Trophoblast cell (in vitro differentiated cells and primary cell): Measurements from ENCODE around the gene PDC.
"Not testable (repeated sequence)": the region's sequence is repeated elsewhere in the genome, so short reads cannot be mapped to it uniquely, and the experiment has no call there.

ENCODE experiments used
- DNase-seq, 2 donors: peaks; one replicate each; pipeline ENCODE4 v3.0.0-alpha.2; 2016
- H2AFZ ChIP-seq: 2 replicates; pipeline ENCODE4 v1.6.1; 2013; ENCODE audit warnings: low read length, moderate library complexity, mild to moderate bottlenecking; ENCODE audit not compliant: insufficient read depth, poor library complexity
- H2AK5ac ChIP-seq: 2 replicates; pipeline ENCODE4 v1.6.1; 2013; ENCODE audit warnings: mild to moderate bottlenecking, low read length
- H2BK120ac ChIP-seq: 2 replicates; pipeline ENCODE4 v1.6.1; 2013; ENCODE audit warnings: low read length, mild to moderate bottlenecking, moderate library complexity; ENCODE audit not compliant: insufficient read depth, poor library complexity
- H2BK12ac ChIP-seq: 2 replicates; pipeline ENCODE4 v1.6.1; 2013; ENCODE audit warnings: mild to moderate bottlenecking, low read length, moderate library complexity
- H2BK5ac ChIP-seq: 2 replicates; pipeline ENCODE4 v1.6.1; 2013; ENCODE audit warnings: low read length, low read depth, moderate library complexity, mild to moderate bottlenecking; ENCODE audit not compliant: poor library complexity
- H3K14ac ChIP-seq: 2 replicates; pipeline ENCODE4 v1.6.1; 2013; ENCODE audit warnings: mild to moderate bottlenecking, low read length
- H3K18ac ChIP-seq: 2 replicates; pipeline ENCODE4 v1.6.1; 2013; ENCODE audit warnings: mild to moderate bottlenecking, low read length
- H3K23ac ChIP-seq: 2 replicates; pipeline ENCODE4 v1.6.1; 2013; ENCODE audit warnings: low read length
- H3K27ac ChIP-seq: 2 replicates; pipeline ENCODE4 v1.5.1; 2013; ENCODE audit warnings: low read depth, mild to moderate bottlenecking, inconsistent platforms, low read length, moderate library complexity
- H3K27me3 ChIP-seq: 2 replicates; pipeline ENCODE4 v1.6.1; 2013; ENCODE audit warnings: inconsistent platforms, mild to moderate bottlenecking, low read length, moderate library complexity; ENCODE audit not compliant: insufficient read depth
- H3K36me3 ChIP-seq, 2 experiments: 1 replicate in 1 of 2; 2 replicates in 1 of 2; pipeline ENCODE4 v1.6.1; 2013; ENCODE audit warnings: low read length in 2 of 2, mild to moderate bottlenecking in 2 of 2, moderate library complexity in 1 of 2; ENCODE audit not compliant: insufficient read depth in 2 of 2, control insufficient read depth in 1 of 2
- H3K4ac ChIP-seq: 2 replicates; pipeline ENCODE4 v1.6.1; 2013; ENCODE audit warnings: low read depth, mild to moderate bottlenecking, low read length, moderate library complexity
- H3K4me1 ChIP-seq, 2 experiments: 1 replicate in 1 of 2; 2 replicates in 1 of 2; pipeline ENCODE4 v1.6.1; 2013; ENCODE audit warnings: low read length in 2 of 2, mild to moderate bottlenecking in 2 of 2, moderate library complexity in 1 of 2; ENCODE audit not compliant: insufficient read depth in 2 of 2, control insufficient read depth in 1 of 2
- H3K4me2 ChIP-seq: 2 replicates; pipeline ENCODE4 v1.6.1; 2013; ENCODE audit warnings: inconsistent platforms, mild to moderate bottlenecking, low read length, moderate library complexity
- H3K4me3 ChIP-seq: 2 replicates; pipeline ENCODE4 v1.5.1; 2013; ENCODE audit warnings: mild to moderate bottlenecking, low read depth, low read length, inconsistent platforms
- H3K79me1 ChIP-seq: one replicate; pipeline ENCODE4 v1.6.1; 2013; ENCODE audit warnings: low read length
- H3K79me2 ChIP-seq: 2 replicates; pipeline ENCODE4 v1.6.1; 2013; ENCODE audit warnings: low read length, mild to moderate bottlenecking; ENCODE audit not compliant: control insufficient read depth, insufficient read depth, poor library complexity
- H3K9ac ChIP-seq: 2 replicates; pipeline ENCODE4 v1.6.1; 2013; ENCODE audit warnings: mild to moderate bottlenecking, low read length
- H3K9me3 ChIP-seq: 2 replicates; pipeline ENCODE4 v1.6.1; 2013; ENCODE audit warnings: low read depth, mild to moderate bottlenecking, control low read depth, inconsistent platforms, low read length; ENCODE audit not compliant: insufficient read depth
- H4K12ac ChIP-seq: 2 replicates; pipeline ENCODE4 v1.6.1; 2013; ENCODE audit warnings: low read depth, mild to moderate bottlenecking, low read length, moderate library complexity
- H4K8ac ChIP-seq: 2 replicates; pipeline ENCODE4 v1.6.1; 2013; ENCODE audit warnings: low read depth, mild to moderate bottlenecking, low read length, moderate library complexity
- H4K91ac ChIP-seq: one replicate; pipeline ENCODE4 v1.6.1; 2013; ENCODE audit warnings: low read depth, mild to moderate bottlenecking, low read length, moderate library complexity
- WGBS: extraction: QIAGEN DNeasy Blood & Tissue Kit; methylation state at CpG from one replicate; pipeline ENCODE4 v1.1.7; 2013; ENCODE audit warnings: missing lambda C conversion rate; ENCODE audit not compliant: insufficient read length, insufficient coverage; ENCODE audit errors: extremely low coverage; 5-methylcytosine and 5-hydroxymethylcytosine counted together

PDC gene

DNA sequence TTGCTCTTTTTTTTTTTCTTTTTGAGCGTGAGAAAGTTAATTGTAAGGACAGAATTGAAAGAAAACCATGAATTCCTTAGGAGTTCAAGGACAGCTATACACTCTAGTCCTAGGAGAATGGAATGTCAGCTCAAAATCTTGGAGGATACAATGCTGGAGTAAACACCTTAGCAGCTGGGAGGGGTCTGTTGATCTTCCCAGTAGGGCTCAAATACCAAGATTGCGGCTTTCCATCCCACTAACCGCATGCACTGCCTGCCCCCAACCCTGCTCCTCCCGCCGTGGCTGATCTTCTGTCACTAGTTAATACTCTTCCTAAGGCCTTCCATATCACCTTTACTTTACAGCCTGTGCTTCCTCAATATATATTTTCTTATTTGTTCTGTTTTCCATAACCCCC is 2.6 kb upstream of the PDC start:
- Histone ChIP-seq H3K4me2 (no peak overlapping the region), H3K18ac (no peak overlapping the region), H3K9me3 (no peaks in the 10 kb centered on the region), H2AK5ac (no peak overlapping the region), H2BK120ac (no peak overlapping the region), H3K9ac (no peak overlapping the region), H3K27me3 (no peaks in the 10 kb centered on the region), H4K8ac (no peak overlapping the region), H3K27ac (no peak overlapping the region), H3K4me1 (no peaks in the 10 kb centered on the region), H2BK12ac (no peak overlapping the region), H3K79me2 (no peaks in the 10 kb centered on the region), H2AFZ (no peak overlapping the region), H3K4ac (no peak overlapping the region), H3K14ac (no peak overlapping the region), H3K36me3 (no peaks in the 10 kb centered on the region), H4K12ac (no peak overlapping the region), H3K4me3 (no peak overlapping the region), H3K79me1 (no peaks in the 10 kb centered on the region), H4K91ac (no peak overlapping the region), H3K23ac (no peak overlapping the region), H2BK5ac (no peak overlapping the region)
- no CpG with 5 or more reads among the region's 5 CpGs for WGBS
- DNase-seq = no peak

DNA sequence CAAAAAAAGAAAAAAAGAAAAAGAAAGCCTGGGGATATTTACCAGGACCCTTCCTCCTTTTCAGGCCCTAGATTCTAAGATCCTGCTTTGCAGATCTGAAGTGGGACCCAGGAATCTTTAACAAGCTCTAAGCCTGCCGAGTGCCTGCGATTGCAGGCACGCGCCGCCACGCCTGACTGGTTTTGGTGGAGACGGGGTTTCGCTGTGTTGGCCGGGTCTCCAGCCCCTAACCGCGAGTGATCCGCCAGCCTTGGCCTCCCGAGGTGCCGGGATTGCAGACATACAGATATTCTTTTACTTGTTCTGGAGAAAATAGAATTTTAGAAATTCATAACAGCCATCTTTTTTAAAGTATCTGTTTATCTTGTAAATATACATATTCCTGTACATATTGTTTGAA is 1.8 kb downstream of the PDC start:
- not testable (repeated sequence) for H3K27me3 ChIP-seq, H3K4me3 ChIP-seq, H4K91ac ChIP-seq, H2BK120ac ChIP-seq, H3K27ac ChIP-seq, H4K8ac ChIP-seq, H3K4me2 ChIP-seq, H3K9ac ChIP-seq, H2BK5ac ChIP-seq, H4K12ac ChIP-seq, H2AK5ac ChIP-seq, H3K23ac ChIP-seq, H2BK12ac ChIP-seq, H3K36me3 ChIP-seq, H3K18ac ChIP-seq, H3K79me1 ChIP-seq, H3K4ac ChIP-seq, H3K4me1 ChIP-seq, H3K79me2 ChIP-seq, H3K14ac ChIP-seq, H3K9me3 ChIP-seq, DNase-seq, H2AFZ ChIP-seq
- WGBS = no CpG with 5 or more reads among the region's 14 CpGs

DNA sequence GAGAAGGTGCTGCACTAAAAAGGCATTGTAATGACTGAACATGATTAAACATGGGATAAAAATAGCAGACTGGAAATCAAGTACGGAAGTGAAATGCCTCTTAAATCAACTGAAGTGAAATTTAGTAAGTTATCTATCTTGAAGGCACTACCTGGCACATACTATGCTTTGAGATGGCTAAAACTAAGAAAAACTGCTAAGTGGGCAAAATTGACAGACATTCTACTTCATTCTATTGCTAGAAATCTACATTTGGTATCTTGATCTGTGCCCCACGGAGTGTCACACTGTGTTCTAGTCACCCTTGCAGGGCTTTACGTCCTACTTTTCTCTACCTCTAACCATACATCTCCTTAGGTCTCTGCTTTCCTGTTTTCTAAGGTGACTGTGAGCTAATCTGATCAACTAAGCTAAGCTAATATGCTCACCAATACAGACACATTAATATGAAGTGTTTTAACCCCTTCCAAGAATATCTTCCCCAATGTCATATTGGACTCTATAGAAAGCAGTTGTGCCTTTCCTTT is 4.1 kb downstream of the PDC start:
- Histone ChIP-seq H3K36me3 (no peaks in the 10 kb centered on the region), H3K27ac (no peak overlapping the region), H3K9ac (no peak overlapping the region), H2AK5ac (no peak overlapping the region), H3K4me1 (no peaks in the 10 kb centered on the region), H2BK120ac (no peak overlapping the region), H2BK5ac (no peak overlapping the region), H3K4me3 (no peak overlapping the region), H3K18ac (no peak overlapping the region), H3K14ac (no peak overlapping the region), H2AFZ (no peak overlapping the region), H4K8ac (no peak overlapping the region), H2BK12ac (no peak overlapping the region), H3K23ac (no peak overlapping the region), H4K12ac (no peak overlapping the region), H4K91ac (no peak overlapping the region), H3K9me3 (no peaks in the 10 kb centered on the region), H3K79me2 (no peaks in the 10 kb centered on the region), H3K4ac (no peak overlapping the region), H3K4me2 (no peak overlapping the region), H3K27me3 (no peaks in the 10 kb centered on the region), H3K79me1 (no peaks in the 10 kb centered on the region)
- WGBS = no CpG with 5 or more reads among the region's 3 CpGs
- no peak for DNase-seq

DNA sequence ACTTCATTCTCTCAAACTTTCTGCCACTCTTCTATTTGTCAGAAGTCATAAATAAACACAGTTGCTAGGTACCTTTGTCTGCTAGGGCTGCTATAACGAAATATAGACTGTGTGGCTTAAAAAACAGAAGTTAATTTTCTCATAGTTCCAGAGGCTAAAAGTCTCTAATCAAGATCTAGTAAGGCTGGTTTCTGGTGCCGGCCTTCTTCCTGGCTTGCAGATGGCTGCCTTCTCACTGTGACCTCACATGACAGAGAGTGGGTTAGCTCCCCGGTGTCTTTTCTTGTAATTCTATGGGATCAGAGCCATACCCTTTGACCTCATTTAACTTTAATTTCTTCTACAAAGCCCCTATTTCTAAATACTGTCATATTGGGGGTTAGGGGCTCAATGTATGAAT is 5.9 kb downstream of the PDC start:
- Histone ChIP-seq H3K27me3 (no peaks in the 10 kb centered on the region), H3K79me2 (no peaks in the 10 kb centered on the region), H3K14ac (no peak overlapping the region), H3K4ac (no peak overlapping the region), H4K91ac (no peak overlapping the region), H3K18ac (no peak overlapping the region), H2AK5ac (no peak overlapping the region), H3K4me2 (no peak overlapping the region), H3K27ac (no peak overlapping the region), H2BK5ac (no peak overlapping the region), H2AFZ (no peak overlapping the region), H2BK12ac (no peak overlapping the region), H2BK120ac (no peak overlapping the region), H3K4me3 (no peak overlapping the region), H3K23ac (no peak overlapping the region), H3K9ac (no peak overlapping the region), H3K9me3 (no peaks in the 10 kb centered on the region), H3K4me1 (no peaks in the 10 kb centered on the region), H4K12ac (no peak overlapping the region), H3K79me1 (no peaks in the 10 kb centered on the region), H3K36me3 (no peaks in the 10 kb centered on the region), H4K8ac (no peak overlapping the region)
- DNase-seq = no peak
- no CpG with 5 or more reads among the region's 3 CpGs for WGBS
